HK-2 (cell line): ENCODE results near the gene MELK.
"Not testable (repeated sequence)": the region's sequence is repeated elsewhere in the genome, so short reads cannot be mapped to it uniquely, and the experiment has no call there.

ENCODE experiments used
- DNase-seq: peaks from one replicate; pipeline ENCODE4 v3.0.0-alpha.2; 2018; ENCODE audit not compliant: unreplicated experiment

The MELK gene

DNA sequence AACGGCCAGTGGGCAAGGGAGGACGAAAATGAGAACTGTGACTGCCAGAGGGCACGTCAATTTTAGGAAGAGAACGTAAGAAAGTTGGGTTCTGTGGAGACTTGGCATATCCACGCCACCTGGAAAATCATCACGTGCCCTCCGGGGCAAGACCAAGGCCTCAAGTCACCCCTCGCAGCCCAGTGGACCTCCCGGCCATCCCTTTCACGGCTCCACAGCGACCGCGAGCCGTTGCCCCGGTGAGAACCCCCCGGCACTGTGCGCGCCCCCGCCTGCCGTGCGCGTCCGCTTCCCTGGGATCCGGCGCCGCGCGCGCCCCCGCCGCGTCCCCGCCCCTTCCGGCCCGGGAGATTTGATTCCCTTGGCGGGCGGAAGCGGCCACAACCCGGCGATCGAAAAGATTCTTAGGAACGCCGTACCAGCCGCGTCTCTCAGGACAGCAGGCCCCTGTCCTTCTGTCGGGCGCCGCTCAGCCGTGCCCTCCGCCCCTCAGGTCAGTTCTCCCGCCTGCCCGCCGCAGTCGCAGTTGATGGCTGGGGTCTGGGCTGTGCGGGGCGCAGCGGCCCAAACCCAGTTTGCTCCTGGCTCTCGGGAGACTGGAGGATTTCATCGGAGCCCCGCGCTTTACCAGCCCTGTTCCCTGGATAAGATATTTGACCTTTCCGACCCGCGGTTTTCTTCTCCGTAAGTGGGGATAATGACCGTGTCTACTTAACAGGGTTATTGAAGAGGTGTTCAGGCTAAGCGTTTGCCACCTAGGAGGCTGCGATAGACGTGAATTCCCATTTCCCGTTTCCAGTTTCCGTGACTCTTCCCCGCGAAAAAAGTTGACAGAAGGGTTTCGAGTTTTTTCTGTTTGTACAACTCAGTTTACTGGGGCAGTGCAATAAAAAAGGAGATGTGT lies at the start of gene MELK:
TSS of gene MELK (plus strand) at position 381 of the 904 bp plus-strand sequence. CDS start 8,787 bp downstream, outside the sequence.
- DNase-seq: peak; percentile 73

DNA sequence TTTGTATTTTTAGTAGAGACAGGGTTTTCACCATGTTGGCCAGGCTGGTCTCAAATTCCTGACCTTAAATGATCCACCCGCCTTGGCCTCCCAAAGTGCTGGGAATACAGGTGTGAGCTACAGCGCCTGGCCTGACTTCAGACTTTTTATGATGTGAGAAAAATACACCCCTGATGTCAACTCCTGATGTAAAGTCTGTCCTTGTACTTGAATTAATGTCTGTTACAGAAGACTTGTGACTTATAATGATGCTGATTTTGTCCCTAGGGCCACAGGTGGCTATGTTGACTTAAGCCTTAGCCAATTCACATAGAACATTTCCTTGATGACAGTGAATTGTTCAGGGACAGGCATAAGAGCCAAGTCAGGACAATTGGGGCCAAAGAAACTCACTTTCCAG lies 42.5 kb upstream of the MELK start:
- DNase-seq: no peak

DNA sequence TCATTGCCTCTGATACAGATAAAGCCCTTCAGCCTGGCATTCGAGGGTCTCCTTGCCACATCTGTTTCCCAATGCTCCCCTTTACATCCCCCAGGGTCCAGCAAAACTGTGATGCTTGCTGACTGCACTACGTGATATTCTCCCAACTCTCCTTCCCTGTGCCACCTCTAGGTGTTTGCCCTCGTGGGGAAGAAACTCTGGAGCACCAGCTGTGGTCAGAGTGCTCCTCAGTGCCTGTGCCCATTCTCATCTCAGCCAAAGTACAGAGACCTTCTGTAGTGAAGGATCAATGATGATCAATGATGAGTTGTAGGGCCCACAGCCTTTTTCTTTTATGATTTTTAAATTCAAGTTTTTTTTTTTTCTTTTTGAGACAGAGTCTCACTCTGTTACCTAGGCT lies 40.3 kb upstream of the MELK start:
- DNase-seq: no peak

DNA sequence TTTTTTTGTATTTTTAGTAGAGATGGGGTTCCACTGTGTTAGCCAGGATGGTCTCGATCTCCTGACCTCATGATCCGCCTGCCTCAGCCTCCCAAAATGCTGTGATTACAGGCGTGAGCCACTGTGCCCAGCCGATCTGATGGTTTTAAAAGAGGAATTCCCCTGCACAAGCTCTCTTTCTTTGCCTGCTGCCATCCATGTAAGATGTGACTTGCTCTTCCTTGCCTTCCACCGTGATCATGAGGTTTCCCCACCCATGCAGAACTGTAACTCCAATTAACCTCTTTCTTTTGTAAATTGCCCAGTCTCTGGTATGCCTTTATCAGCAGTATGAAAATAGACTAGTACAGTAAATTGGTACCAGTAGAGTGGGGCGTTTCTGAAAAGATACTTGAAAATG lies 39.0 kb upstream of the MELK start:
- not testable (repeated sequence) for DNase-seq

DNA sequence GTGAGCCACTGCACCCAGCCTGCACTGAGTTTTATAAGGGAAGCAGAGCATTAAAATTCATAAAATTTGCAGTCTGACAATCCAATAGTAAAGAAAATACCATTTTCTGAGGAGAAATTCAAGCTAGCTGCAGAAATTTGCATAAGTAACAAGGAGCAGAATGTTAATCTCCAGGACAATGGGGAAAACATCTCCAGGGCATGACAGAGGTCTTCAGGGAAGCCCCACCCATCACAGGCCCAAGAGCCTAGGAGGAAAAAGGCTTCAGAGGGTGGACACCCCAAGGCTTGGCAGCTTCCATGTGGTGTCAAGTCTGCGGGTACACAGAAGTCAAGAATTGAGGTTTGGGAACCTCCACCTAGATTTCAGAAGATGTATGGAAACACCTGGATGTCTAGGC lies 37.6 kb upstream of the MELK start:
- no peak for DNase-seq

DNA sequence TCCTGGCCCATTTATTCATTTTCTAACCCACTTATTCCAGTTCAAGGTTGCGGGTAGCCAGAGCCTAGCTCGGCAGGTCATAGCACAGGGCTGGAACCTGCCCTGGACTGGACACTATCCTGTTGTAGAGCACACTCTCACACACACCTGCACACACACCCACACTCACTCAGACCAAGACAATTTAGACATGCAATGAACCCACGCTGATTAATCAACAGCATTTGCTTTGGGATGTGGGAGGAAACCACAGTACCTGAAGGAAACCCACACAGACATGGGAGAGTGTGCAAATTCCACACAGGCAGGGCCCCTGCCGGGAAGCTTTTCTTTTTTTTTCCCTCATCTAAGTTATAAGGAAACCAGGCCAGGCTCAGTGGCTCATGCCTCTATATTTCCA lies 34.8 kb upstream of the MELK start:
- no peak for DNase-seq

DNA sequence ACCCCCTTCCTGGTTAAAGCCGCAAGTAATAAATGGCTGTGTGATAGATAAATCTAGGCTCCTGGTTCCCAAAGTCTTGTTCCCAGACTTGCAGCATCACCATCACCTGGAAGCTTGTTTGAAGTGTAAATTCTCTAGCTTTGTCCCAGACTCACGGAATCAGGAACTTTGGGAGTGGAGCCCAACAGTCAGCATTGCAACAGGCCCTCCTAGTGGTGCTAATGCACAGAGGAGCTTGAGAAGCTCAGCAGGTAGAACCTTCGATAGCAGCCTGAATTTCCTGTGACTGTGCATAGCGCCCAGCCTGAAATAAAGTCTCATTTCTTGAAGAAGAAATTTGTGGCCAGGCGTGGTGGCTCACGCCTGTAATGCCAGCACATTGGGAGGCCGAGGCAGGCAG lies 30.3 kb upstream of the MELK start:
- DNase-seq: no peak

DNA sequence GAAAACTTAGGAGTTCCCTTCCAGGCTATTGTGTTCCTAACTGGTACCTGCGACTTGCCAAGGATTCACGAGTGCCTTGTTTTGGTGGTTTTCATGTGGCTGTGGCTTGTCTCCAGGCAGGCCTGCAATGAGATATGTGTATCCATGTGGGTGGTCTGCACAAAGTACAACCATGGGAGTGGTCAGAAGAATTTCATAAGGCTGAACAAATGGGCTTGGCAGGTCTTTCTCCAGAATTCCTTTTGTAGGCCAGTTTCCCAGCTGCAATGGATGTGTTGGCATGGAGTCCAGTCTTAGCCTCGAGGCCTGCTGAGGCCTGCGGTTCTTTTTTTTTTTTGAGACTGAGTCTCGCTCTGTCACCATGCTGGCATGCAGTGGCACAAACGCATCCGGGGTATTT lies 28.8 kb upstream of the MELK start:
- DNase-seq: no peak

DNA sequence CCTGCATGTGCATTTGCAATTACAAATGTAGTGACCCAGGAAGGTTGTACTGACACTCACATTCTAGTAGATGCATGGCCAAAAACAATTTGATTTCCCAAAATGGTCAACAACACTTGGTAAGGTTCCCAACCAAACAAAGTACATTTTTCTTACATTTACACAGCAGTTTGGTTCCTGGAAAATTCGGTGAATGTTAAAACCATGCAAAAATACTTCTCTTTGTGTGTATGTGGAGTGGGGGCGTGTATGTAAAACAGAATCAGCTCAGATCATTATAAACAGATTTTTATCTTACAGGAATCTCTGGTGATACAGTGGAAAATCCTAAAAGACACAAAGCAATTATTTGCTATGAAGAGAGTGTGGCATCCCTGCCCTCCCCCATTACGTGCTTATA lies 25.1 kb upstream of the MELK start:
- no peak for DNase-seq

DNA sequence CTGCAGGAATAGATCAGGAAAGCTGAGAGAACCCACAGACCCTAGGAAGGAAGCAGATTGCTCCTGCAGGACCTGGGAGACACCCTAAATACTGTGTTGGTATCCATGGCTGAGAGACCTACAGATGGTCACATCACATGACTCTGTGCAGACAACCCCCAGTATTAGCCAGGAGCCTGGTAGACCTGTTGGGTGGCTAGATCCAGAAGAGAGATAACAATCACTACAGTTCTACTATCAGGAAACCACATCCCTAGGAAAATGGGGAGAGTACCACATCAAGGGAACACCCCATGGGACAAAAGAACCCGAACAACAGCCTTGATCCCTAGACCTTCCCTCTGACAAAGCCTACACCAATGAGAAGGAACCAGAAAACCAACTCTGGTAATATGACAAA lies 24.2 kb upstream of the MELK start:
- DNase-seq: no peak

DNA sequence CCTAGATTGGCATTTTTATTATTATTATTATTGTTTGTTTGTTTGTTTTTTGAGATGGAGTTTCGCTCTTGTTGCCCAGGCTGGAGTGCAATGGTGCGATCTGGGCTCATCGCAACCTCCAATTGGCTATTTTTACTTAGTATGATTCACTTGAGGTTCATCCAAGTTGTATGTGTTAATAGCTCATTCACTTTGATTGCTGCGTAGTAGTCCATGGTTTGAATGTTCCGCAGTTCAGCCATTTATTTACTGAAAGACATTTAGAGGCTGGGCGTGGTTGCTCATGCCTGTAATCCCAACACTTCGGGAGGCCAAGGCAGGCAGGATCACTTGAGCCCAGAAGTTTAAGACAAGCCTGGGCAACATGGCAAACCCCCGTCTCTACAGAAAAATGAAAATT lies 22.6 kb upstream of the MELK start:
- no peak for DNase-seq

DNA sequence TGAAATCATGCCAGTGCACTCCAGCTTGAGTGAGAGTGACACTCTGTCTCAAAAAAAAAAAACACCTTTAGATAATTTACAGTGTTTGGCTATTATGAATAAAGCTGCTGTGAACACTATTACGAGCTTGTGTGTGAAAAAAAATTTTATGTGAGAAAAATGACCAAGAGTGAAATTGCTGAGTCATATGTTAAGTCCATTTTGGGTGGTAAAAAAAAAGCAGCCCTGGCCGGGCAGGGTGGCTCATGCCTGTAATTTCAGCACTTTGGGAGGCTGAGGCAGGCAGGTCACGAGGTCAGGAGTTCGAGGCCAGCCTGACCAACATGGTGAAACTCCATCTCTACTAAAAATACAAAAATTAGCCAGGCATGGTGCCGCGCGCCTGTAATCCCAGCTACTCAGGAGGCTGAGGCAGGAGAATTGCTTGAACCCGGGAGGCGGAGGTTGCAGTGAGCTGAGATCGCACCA lies 22.0 kb upstream of the MELK start:
- DNase-seq: not testable (repeated sequence)

DNA sequence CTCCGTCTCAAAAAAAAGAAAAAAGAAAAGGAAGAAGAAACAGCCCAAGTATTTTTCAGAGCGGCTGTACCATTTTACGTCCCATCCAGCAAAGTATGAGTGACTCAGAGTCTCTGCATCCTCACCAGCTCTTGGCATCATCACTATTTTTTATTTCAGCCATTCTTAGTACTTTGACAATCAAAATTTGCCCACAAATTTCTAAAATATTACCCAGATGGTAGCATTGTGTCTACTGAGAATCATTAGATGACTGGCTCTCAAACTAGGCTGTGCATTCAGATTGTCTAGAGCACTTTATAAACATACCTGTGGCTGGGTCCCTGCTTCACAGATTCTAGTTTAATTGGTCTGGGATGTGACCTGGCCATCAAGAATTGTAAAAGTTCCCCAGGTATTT lies 21.6 kb upstream of the MELK start:
- no peak for DNase-seq

DNA sequence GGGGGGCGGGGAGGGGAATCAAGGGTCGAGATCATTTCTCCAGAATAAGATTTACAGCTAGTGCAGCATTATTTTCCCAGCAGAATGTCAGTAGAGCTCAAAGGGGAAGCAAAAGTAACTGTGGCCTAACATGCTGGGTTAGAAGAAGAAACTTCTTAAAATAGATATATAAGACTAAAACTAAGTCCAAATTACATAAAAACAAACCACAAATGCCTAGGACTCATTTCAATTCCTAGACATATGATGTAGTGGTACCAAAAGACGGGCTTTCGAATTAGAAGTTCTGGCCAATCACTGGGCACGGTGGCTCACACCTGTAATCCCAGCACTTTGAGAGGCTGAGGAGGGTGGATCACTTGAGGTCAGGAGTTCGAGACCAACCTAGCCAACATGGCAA lies 20.8 kb upstream of the MELK start:
- no peak for DNase-seq

DNA sequence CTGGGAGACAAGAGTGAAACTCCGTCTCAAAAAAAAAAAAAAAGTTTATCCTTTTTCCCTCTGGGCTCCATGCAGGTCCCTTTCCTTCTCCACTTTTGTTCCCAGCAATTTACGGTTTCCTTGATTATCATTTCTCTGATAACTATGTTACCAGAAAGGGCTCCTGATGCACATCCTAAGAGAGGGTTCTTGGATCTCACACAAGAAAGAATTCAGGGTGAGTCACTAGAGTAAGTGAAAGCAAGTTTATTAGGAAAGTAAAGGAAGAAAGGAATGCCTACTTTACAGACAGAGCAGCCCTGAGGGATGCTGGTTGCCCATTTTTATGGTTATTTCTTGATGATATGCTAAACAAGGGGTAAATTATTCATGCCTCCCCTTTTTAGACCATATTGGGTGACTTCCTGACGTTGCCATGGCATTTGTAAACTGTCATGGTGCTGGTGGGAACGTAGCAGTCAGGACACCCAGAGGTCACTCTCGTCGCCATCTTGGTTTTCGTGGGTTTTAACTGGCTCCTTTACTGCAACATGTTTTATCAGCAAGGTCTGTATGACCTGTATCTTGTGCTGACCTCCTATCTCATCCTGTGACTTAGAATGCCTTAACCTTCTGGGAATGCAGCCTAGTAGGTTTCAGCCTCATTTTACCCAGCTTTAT lies 13.5 kb upstream of the MELK start:
- DNase-seq: no peak

DNA sequence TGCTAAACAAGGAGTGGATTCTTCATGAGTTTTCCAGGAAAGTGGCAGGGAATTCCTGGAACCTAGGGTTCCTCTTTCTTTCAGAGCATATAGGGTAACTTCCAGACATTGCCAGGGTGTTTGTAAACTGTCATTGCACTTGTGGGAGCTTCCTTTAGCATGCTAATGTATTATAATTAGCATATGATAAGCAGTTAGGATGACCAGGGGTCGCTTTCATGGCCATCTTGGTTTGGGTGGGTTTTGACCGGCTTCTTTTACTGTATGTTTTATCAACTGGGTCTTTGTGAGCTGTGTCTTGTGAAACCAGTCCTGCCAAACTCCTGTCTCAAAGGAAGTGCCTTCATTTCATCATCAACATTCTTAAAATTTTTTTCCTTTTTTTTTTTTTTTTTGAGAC lies 11.9 kb upstream of the MELK start:
- no peak for DNase-seq

DNA sequence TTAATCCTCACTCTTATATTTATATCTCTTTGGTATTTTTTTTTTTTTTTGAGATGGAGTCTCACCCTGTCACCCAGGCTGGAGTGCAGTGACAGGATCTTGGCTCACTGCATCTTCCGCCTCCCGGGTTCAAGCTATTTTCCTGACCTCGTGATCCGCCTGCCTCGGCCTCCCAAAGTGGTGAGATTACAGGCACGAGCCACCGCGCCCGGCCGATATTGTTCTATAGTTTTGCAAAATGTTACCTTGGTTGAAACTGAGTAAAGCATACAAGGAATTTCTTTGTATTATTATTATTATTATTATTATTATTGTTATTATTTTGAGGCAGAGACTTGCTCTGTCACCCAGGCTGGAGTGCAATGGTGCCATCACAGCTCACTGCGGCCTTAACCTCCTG lies 9.9 kb upstream of the MELK start:
- DNase-seq: not testable (repeated sequence)

DNA sequence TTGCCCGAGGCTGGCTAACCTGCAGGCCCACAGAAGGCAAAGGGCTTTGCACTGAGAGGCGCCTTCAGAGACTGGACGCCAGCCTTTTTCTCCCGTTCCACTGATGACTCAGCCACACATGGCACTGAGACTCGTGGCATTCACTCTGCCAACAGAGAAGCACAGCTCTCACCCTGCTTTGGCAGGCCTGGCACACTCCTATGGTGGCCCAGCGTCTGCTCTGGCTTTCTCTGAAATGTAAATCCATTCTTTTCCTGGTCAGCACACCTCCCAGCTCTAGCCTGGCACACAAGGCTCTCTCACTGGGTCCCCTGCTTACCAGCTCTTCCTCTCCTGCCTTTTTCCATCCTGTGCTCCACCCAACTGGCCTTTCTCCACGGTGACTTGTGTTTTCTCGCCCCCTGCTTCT lies 5.9 kb upstream of the MELK start:
- peak; percentile 54 for DNase-seq

DNA sequence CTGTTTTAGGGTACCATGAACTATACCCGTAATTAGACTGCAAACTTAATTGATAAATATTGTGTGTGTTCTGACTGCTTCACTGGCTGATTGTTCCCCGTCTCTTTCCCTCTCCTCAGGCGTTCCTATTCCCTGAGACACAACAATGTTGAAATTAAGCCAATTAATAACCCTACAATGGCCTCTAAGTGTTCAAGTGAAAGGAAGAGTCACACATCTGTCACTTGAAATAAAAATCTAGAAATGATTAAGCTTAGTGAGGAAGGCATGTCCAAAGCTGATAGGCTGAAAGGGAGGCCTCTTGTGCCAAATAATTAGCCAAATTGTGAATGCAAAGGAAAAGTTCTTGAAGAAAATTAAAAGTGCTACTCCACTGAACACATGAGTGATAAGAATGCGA lies 4.0 kb upstream of the MELK start:
- DNase-seq: not testable (repeated sequence)

DNA sequence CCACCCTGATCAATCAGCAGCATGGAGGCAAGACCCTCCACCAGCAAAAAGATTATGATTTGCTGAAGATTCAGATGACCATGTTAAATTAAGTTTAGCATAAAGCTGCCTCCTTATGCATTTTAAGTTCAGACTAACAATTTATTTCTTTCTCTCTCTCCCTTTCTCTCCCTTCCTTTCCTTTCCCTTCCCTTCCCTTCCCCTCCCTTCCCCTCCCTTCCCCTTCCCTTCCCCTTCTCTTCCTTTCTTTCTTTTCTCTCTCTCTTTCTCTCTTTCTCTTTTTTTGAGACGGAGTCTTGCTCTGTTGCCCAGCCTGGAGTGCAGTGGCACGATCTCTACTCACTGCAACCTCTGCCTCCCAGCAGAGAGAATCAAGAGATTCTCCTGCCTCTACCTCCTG lies 1.4 kb upstream of the MELK start:
- no peak for DNase-seq

DNA sequence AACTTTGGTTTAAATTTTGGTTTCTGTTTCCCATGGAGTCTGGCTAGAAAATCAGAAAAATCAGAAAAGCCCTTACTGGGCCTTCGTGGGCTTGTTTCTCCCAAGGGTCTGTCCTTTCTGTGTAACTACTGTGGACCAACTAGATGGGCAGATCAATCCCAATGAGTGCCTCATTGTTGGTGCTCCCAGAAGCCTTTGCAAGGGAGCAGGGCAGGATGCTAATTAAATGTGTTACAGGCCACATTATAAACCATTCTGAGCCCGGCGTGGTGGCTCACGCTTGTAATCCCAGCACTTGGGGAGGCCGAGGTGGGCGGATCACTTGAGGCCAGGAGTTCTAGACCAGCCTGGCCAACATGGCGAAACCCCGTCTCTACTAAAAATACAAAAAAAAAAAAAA lies 1.4 kb downstream of the MELK start:
- DNase-seq: not testable (repeated sequence)

DNA sequence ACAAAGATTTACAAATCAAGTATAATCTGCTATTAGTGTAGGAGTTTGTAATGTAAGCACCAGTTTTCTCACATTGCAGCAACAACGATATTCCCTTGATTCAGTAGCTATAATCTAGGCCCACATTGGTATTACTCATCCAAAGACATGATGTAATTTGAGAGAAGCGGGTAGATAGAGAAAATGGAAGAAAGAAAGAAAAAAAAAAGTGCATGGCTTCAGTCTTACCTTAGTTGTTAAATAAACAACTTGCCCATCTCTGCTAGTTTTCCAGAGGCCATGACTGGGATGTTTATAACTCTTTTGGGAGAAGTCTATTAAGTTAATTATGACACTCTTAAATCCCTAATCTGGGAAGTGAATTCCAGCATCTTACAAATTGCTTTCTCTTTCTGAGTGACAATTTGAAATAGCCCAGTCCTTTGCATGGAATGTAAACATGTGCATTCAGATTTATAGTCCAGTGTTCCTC lies 2.8 kb downstream of the MELK start:
- DNase-seq: no peak

DNA sequence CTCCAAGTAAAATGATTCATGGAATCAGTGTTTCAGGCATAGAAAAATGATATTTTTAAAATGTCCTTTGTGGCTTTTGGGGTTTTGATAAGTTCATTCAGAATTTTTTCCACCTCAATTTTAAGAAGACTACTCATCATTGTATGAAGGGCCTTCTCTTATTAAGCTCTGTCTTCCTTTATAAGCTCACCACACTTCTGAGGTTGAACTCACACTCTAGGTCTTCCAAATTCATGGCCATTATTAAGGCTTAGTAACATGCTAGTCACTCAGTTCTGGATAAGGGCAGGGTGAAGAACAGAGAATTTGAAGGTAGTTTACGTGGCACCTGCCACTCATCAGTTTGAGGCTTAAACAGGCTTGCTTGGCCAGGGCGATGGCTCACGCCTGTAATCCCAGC lies 4.2 kb downstream of the MELK start:
- no peak for DNase-seq
